Measurements from ENCODE around the gene LOXL4.
"Not testable (repeated sequence)": the region's sequence is repeated elsewhere in the genome, so short reads cannot be mapped to it uniquely, and the experiment has no call there.

The LOXL4 gene

GRCh38 chr10:98238391-98238790 lies 29.6 kb downstream of the LOXL4 start:
- peak in 1 of 2 experiments; percentile 6 for DNase-seq

- no peak for DNase-seq
Observed at GRCh38 chr10:98236862-98237261, 31.1 kb downstream of the LOXL4 start.

- no peak for DNase-seq
Observed at GRCh38 chr10:98235846-98236245, 32.1 kb downstream of the LOXL4 start.

- no peak for DNase-seq
Observed at GRCh38 chr10:98231417-98231816, 36.6 kb downstream of the LOXL4 start.

- not testable (repeated sequence) for DNase-seq
Observed at GRCh38 chr10:98228266-98228665, 39.7 kb downstream of the LOXL4 start.

GRCh38 chr10:98227713-98228112 lies 40.3 kb downstream of the LOXL4 start:
- DNase-seq: not testable (repeated sequence)

- DNase-seq: no peak
Observed at GRCh38 chr10:98226508-98227144, 41.4 kb downstream of the LOXL4 start.

- no peak for DNase-seq
Observed at GRCh38 chr10:98224996-98225395, 43.0 kb downstream of the LOXL4 start.

- DNase-seq: no peak
Observed at GRCh38 chr10:98224509-98224908, 43.5 kb downstream of the LOXL4 start.

- no peak for DNase-seq
Observed at GRCh38 chr10:98223874-98224273, 44.1 kb downstream of the LOXL4 start.

GRCh38 chr10:98217801-98218200 lies 50.2 kb downstream of the LOXL4 start:
- peak; percentile 83 to 86 for DNase-seq

GRCh38 chr10:98215373-98215772 lies 52.6 kb downstream of the LOXL4 start:
- DNase-seq: no peak

- no peak for DNase-seq
Observed at GRCh38 chr10:98213740-98214139, 54.3 kb downstream of the LOXL4 start.

- DNase-seq: no peak
Observed at GRCh38 chr10:98212196-98212595, 55.8 kb downstream of the LOXL4 start.

GRCh38 chr10:98209441-98209840 lies 58.6 kb downstream of the LOXL4 start:
- no peak for DNase-seq

- DNase-seq: no peak
Observed at GRCh38 chr10:98208925-98209324, 59.1 kb downstream of the LOXL4 start.

- DNase-seq: no peak
Observed at GRCh38 chr10:98205351-98205750, 62.6 kb downstream of the LOXL4 start.

GRCh38 chr10:98202378-98202777 lies 65.6 kb downstream of the LOXL4 start:
- no peak for DNase-seq

- no peak for DNase-seq
Observed at GRCh38 chr10:98201760-98202159, 66.2 kb downstream of the LOXL4 start.

All from Kasumi-1 (cell line).